Esophagus squamous epithelium (tissue), 4 donors: ENCODE data around the gene FOLR2.

Source experiments
- POLR2A ChIP-seq, 4 donors: fragments of 450-650 bp; IDR thresholded peaks; one replicate each; pipeline ENCODE4 v1.6.1; 2017; ENCODE audit warnings: antibody characterized with exemption in 4 of 4, mild to moderate bottlenecking in 4 of 4, moderate library complexity in 3 of 4
- TF ChIP-seq, protein P1 (sequence below), 6 experiments: fragments of 450-650 bp in 4 of 6; fragments of 200-600 bp in 2 of 6; sonication (generic) in 2 of 6; IDR thresholded peaks; one replicate each; pipeline ENCODE4 v1.5.1; 2016 to 2019; ENCODE audit warnings: antibody characterized with exemption in 6 of 6, mild to moderate bottlenecking in 4 of 6, moderate library complexity in 4 of 6

GRCh38 chr11:72202571-72202970 is 14.0 kb upstream of the FOLR2 start:
- TF ChIP-seq, protein P1, sequence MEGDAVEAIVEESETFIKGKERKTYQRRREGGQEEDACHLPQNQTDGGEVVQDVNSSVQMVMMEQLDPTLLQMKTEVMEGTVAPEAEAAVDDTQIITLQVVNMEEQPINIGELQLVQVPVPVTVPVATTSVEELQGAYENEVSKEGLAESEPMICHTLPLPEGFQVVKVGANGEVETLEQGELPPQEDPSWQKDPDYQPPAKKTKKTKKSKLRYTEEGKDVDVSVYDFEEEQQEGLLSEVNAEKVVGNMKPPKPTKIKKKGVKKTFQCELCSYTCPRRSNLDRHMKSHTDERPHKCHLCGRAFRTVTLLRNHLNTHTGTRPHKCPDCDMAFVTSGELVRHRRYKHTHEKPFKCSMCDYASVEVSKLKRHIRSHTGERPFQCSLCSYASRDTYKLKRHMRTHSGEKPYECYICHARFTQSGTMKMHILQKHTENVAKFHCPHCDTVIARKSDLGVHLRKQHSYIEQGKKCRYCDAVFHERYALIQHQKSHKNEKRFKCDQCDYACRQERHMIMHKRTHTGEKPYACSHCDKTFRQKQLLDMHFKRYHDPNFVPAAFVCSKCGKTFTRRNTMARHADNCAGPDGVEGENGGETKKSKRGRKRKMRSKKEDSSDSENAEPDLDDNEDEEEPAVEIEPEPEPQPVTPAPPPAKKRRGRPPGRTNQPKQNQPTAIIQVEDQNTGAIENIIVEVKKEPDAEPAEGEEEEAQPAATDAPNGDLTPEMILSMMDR (IDR thresholded peaks at IDR 0.05) = no peak
- TF ChIP-seq POLR2A (IDR thresholded peaks at IDR 0.05) = no peak
